Stimulated activated CD4-positive, alpha-beta T cell treated with anti-CD3 and anti-CD28 coated beads, Interleukin-4, amount 100 ng/mL, for 4 hours (primary cell): ENCODE data around the gene ADK.
"Not testable (repeated sequence)": the region's sequence is repeated elsewhere in the genome, so short reads cannot be mapped to it uniquely, and the experiment has no call there.

Experiments used
- DNase-seq, 2 experiments: peaks; one replicate each; pipeline ENCODE4 v3.0.0-alpha.2; 2020

The ADK gene

GRCh38 chr10:74502963-74503608 lies 352.1 kb downstream of the ADK start:
- DNase-seq = no peak

DNA sequence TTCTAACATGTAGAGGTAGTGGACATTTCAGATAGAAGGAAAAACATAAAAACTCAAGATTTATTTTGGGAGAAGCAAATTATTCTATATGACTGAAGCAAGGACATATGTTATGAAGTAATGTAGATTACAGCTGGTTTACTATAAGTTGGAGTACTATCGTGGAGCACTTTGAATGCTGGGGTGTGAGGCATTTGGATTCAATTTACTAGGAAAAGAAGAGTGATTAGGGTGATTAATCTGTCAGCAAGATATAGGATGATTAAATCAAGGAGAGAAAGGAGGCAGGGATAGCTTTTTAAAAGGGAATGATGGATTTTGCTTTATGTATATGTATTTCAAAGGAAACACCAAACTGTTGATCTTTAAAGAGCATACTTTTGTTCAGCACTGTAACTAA lies 356.9 kb downstream of the ADK start:
- DNase-seq = no peak

- no peak for DNase-seq
Measured at GRCh38 chr10:74510594-74510993, 359.6 kb downstream of the ADK start.

GRCh38 chr10:74511051-74511450 lies 360.0 kb downstream of the ADK start:
- DNase-seq = no peak

DNA sequence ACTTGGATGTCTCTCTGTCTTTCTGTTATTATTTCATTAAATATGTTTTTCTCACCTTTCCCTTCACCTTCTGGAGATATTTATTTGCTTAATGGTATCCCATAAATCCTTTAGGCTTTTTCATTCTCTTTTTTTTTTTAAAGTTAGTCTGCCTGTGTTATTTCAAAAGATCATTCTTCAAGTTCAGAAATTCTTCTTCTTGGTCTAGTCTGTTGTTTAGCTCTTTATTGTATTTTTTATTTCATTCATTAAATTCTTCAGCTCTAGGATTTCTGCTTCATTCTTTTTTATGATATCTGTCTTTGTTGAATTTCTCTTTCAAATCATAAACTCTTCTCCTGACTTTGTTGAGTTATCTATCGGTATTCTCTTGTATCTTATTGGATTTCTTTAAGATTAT lies 363.3 kb downstream of the ADK start:
- DNase-seq = no peak

DNA sequence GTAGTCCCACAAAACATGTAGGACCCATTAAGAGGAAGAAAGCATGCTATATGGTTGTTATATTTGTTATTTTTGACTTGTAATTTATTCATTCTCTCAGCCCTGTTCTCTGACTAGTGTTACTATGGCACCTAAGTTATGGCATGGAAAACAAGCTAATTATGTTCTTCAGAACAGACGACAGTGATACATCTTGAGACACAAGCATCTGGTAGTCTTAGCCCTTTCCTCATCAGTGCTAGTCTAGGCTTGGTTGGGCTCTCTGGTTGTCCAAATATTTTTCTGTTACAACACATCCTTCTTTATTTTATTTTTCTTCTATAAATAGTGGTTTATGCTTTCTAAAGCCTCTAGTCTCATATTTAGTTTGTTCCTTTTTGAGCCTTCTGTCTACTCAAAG lies 367.0 kb downstream of the ADK start:
- DNase-seq = no peak

GRCh38 chr10:74521526-74521925 lies 370.5 kb downstream of the ADK start:
- no peak for DNase-seq

GRCh38 chr10:74523199-74523598 lies 372.2 kb downstream of the ADK start:
- DNase-seq = no peak

DNA sequence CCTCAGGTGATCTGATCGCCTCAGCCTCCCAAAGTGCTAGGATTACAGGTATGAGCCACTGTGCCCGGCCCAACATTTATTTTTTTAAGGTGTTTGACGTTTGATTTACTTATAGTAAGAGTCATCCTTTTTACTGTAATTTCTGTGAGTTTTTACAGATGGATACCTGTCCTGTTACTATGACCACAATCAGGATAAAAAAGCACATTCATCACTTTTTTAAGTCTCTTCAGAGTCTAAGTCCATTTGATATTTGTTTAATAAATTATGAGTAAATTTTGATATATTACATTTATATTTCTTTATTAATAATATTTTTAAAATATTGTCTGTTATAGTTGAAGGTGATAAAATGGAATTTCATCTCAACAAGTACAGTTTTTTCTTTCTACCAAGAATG lies 374.9 kb downstream of the ADK start:
- no peak for DNase-seq

DNA sequence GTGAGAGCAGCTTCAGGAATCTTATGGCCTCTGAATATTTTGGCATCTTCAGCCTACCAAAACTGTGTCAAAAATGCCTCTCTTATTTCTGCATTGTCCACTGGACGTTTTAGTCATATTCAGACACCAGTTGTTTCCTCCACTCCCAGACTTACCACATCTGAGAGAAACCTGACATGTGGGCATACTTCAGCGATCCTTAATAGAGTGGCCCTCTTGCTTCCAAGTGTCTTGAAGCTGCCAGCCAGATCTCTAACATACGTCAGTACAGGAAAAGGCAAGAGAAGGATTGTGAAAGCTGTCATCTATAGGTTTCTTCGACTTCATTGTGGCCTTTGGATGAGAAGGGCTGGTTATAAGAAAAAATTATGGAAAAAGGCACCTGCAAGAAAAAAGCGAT lies 376.6 kb downstream of the ADK start:
- DNase-seq = not testable (repeated sequence)

DNA sequence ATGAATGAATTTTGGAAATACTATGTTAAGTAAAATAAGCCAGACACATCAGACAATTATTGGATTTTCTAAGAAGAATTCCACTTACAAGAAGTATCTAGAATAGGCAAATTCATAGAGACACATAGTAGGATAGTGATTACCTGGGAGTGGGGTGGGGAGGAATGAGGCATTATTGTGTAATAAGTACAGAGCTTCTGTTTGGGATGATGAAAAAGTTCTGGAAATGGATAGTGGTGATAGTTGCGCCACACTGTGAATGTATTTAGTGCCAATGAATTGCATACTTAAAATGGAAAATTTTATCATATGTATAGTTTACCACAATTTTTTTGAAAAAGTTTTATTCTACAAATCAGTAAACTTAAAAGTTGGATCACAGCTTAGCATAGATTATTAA lies 378.2 kb downstream of the ADK start:
- no peak for DNase-seq

DNA sequence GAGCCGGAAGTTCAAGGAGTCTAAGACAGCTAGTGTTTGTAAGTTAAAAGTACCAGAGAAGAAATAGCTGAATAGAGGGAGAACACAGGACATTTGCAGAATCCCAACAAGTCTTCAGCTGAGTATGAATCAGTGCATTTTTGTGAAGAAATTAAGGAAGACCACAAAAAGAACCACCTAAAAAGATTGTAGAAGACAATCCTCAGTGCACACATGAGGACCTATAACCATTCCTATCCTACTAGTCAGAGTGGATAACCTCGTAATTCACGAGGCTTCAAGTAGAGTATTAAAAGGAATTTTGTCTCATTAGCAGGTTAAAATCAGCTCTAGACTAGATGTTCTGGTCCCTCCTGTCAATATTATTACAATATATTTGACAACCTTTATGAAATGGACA lies 380.0 kb downstream of the ADK start:
- DNase-seq = no peak

GRCh38 chr10:74539317-74539716 lies 388.3 kb downstream of the ADK start:
- DNase-seq = no peak

DNA sequence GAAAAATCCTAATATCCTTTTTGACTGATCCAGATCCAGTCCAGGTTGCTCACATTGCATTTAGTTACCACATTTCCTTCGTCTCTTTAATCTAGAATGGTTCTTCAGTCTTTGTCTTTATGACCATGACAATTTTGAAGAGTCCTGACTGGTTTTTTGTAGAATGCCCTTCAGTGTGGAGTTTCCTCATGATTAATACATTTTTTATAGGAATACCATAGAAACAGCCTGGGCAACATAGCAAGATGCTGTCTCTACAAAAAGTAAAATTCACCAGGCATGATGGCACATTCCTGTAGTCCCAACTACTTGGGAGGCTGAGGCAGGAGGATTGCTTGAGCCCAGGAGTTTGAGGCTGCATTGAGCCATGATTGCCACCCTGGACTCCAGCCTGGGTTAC lies 390.4 kb downstream of the ADK start:
- no peak for DNase-seq

GRCh38 chr10:74542077-74542476 lies 391.1 kb downstream of the ADK start:
- no peak for DNase-seq

DNA sequence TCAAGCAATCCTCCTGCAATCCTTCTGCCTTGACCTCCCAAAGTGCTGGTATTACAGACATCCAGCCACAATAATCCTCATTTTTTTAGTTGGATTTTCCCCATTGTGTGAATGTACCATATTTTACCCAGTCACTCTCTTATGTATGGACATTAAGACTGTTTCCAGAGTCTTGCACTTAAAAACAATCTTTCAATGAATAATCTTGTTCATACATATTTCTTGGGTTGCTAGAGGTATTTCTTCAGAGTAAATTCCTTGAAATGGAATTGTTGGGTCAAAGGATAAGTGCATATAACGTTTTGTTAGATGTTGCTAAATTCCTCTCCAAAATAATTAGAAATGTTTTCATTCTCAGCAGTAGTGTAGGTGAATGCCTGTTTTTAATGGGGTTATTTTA lies 392.3 kb downstream of the ADK start:
- DNase-seq = no peak

- DNase-seq = no peak
Measured at GRCh38 chr10:74544106-74544505, 393.1 kb downstream of the ADK start.

GRCh38 chr10:74548676-74549075 lies 397.7 kb downstream of the ADK start:
- no peak for DNase-seq

GRCh38 chr10:74556072-74556705 lies 405.2 kb downstream of the ADK start:
- no peak for DNase-seq

DNA sequence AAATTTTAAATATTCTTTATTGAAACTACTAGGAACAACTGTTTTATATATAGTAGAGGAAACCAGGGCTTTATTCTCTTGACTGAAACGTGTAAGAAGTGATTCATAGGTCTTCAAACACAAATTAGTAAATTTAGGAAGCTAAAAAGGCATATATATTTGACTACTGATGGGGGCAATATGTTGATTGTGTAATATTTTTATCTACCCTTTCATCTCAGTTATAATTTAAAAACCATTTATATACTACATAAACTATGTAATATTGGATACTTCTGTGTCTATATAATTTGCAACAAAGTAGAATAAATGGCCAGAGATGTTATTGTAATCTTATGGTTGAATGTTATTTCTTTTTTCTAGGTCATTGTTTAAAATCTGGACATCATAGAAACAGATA lies 406.1 kb downstream of the ADK start:
- no peak for DNase-seq

- no peak for DNase-seq
Measured at GRCh38 chr10:74558403-74558802, 407.4 kb downstream of the ADK start.

GRCh38 chr10:74558897-74559296 lies 407.9 kb downstream of the ADK start:
- DNase-seq = no peak

- DNase-seq = not testable (repeated sequence)
Measured at GRCh38 chr10:74568896-74569295, 417.9 kb downstream of the ADK start.

DNA sequence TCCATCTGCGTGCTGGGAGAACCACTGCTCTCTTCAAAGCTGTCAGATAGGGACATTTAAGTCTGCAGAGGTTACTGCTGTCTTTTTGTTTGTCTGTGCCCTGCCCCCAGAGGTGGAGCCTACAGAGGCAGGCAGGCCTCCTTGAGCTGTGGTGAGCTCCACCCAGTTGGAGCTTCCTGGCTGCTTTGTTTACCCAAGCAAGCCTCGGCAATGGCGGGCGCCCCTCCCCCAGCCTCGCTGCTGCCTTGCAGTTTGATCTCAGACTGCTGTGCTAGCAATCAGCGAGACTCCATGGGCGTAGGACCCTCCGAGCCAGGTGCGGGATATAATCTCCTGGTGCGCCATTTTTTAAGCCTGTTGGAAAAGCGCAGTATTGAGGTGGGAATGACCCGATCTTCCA lies 422.5 kb downstream of the ADK start:
- DNase-seq = not testable (repeated sequence)

- DNase-seq = no peak
Measured at GRCh38 chr10:74575191-74575720, 424.2 kb downstream of the ADK start.
